Stimulated activated CD4-positive, alpha-beta T cell treated with anti-CD3 and anti-CD28 coated beads, Interleukin-4, amount 100 ng/mL, for 24 hours (primary cell): Measurements from ENCODE around the gene RAB1A.

Source experiments
- DNase-seq: peaks from one replicate; pipeline ENCODE4 v3.0.0-alpha.2; 2020

The RAB1A gene

GRCh38 chr2:65085148-65085547 is 44.8 kb downstream of the RAB1A start:
- DNase-seq = no peak

GRCh38 chr2:65081232-65081685 is 48.6 kb downstream of the RAB1A start:
- no peak for DNase-seq

GRCh38 chr2:65079017-65079416 is 50.9 kb downstream of the RAB1A start:
- DNase-seq = no peak

- no peak for DNase-seq
These were observed 52.0 kb downstream of the RAB1A start for GRCh38 chr2:65077898-65078297.

- DNase-seq = no peak
These were observed 53.6 kb downstream of the RAB1A start for GRCh38 chr2:65076345-65076710.

GRCh38 chr2:65075605-65076344 is 54.1 kb downstream of the RAB1A start:
- DNase-seq = no peak

GRCh38 chr2:65075176-65075575 is 54.7 kb downstream of the RAB1A start:
- no peak for DNase-seq

GRCh38 chr2:65073879-65074565 is 55.9 kb downstream of the RAB1A start:
- no peak for DNase-seq

- DNase-seq = no peak
These were observed 57.5 kb downstream of the RAB1A start for GRCh38 chr2:65072181-65072970.

- no peak for DNase-seq
These were observed 58.3 kb downstream of the RAB1A start for GRCh38 chr2:65071499-65072180.

- DNase-seq = no peak
These were observed 59.0 kb downstream of the RAB1A start for GRCh38 chr2:65070856-65071255.

- DNase-seq = no peak
These were observed 59.6 kb downstream of the RAB1A start for GRCh38 chr2:65070172-65070830.

GRCh38 chr2:65069439-65069824 is 60.5 kb downstream of the RAB1A start:
- DNase-seq = no peak

GRCh38 chr2:65067806-65068553 is 61.9 kb downstream of the RAB1A start:
- no peak for DNase-seq

GRCh38 chr2:65064728-65065552 is 65.0 kb downstream of the RAB1A start:
- peak; percentile 39 for DNase-seq

- no peak for DNase-seq
These were observed 66.8 kb downstream of the RAB1A start for GRCh38 chr2:65062843-65063825.

- no peak for DNase-seq
These were observed 68.0 kb downstream of the RAB1A start for GRCh38 chr2:65061910-65062339.

GRCh38 chr2:65061146-65061909 is 68.6 kb downstream of the RAB1A start:
- DNase-seq = no peak

GRCh38 chr2:65059071-65059470 is 70.8 kb downstream of the RAB1A start:
- DNase-seq = no peak
